Measurements from ENCODE around the gene AUH. TPM values are rescaled to one million over a fixed set of nuclear protein-coding genes. Genes with fewer than 3 reads are reported as not detected.

Gene AUH
- total and polyA plus RNA-seq, 9 of the 15 experiments (the other 6 are each of a cell fraction or from before 2014, with no cell fraction given) = 3.4 to 29.0 (median 10.1) TPM

DNA sequence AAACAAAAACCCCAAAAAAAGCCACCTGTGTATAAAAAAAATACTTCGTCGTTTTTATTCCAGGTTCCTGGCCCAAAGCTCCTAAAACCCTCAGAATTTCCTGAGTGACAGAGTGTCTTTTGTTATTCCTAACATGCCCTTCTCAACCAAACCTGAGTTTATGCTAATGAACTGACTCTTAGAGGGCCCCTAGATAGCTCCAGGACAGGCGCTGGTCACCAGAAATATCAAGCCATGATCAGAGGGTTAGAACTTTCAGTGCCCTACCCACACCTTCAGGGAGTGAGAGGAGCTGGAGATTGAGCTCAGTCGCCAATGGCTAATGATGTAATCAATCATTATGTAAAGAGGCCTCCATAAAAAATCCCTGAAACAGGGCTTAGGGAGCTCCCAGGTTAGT, 15.7 kb downstream of the AUH start (continued):
- TF ChIP-seq, protein P1, sequence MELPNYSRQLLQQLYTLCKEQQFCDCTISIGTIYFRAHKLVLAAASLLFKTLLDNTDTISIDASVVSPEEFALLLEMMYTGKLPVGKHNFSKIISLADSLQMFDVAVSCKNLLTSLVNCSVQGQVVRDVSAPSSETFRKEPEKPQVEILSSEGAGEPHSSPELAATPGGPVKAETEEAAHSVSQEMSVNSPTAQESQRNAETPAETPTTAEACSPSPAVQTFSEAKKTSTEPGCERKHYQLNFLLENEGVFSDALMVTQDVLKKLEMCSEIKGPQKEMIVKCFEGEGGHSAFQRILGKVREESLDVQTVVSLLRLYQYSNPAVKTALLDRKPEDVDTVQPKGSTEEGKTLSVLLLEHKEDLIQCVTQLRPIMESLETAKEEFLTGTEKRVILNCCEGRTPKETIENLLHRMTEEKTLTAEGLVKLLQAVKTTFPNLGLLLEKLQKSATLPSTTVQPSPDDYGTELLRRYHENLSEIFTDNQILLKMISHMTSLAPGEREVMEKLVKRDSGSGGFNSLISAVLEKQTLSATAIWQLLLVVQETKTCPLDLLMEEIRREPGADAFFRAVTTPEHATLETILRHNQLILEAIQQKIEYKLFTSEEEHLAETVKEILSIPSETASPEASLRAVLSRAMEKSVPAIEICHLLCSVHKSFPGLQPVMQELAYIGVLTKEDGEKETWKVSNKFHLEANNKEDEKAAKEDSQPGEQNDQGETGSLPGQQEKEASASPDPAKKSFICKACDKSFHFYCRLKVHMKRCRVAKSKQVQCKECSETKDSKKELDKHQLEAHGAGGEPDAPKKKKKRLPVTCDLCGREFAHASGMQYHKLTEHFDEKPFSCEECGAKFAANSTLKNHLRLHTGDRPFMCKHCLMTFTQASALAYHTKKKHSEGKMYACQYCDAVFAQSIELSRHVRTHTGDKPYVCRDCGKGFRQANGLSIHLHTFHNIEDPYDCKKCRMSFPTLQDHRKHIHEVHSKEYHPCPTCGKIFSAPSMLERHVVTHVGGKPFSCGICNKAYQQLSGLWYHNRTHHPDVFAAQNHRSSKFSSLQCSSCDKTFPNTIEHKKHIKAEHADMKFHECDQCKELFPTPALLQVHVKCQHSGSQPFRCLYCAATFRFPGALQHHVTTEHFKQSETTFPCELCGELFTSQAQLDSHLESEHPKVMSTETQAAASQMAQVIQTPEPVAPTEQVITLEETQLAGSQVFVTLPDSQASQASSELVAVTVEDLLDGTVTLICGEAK (IDR thresholded peaks at IDR 0.05) = no peak
- TF ChIP-seq, protein P1 (CRISPR knock-in tag; IDR thresholded peaks at IDR 0.05) = no peak
- no peak for TF ChIP-seq BHLHE40 (IDR thresholded peaks at IDR 0.05; ENCODE audit: low read length)
- no peak for TF ChIP-seq HNRNPUL1 (IDR thresholded peaks at IDR 0.05; ENCODE audit: low read length)
- TF ChIP-seq STAT5B (CRISPR knock-in tag; IDR thresholded peaks at IDR 0.05) = no peak
- TF ChIP-seq, protein P2, sequence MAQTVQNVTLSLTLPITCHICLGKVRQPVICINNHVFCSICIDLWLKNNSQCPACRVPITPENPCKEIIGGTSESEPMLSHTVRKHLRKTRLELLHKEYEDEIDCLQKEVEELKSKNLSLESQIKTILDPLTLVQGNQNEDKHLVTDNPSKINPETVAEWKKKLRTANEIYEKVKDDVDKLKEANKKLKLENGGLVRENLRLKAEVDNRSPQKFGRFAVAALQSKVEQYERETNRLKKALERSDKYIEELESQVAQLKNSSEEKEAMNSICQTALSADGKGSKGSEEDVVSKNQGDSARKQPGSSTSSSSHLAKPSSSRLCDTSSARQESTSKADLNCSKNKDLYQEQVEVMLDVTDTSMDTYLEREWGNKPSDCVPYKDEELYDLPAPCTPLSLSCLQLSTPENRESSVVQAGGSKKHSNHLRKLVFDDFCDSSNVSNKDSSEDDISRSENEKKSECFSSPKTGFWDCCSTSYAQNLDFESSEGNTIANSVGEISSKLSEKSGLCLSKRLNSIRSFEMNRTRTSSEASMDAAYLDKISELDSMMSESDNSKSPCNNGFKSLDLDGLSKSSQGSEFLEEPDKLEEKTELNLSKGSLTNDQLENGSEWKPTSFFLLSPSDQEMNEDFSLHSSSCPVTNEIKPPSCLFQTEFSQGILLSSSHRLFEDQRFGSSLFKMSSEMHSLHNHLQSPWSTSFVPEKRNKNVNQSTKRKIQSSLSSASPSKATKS (CRISPR knock-in tag; IDR thresholded peaks at IDR 0.05) = no peak
- TF ChIP-seq NEUROD1 (IDR thresholded peaks at IDR 0.05; ENCODE audit: borderline replicate concordance, low read depth, low read length, partially characterized antibody) = no peak

Measured in K562 (cell line).